ENCODE data around the gene SARDH.

GRCh38 chr9:133770076-133770777 is 32.1 kb upstream of the SARDH start:
- TF ChIP-seq CTCF (IDR thresholded peaks at IDR 0.05) (no peak), POLR2A (IDR thresholded peaks at IDR 0.05) (no peak), EP300 (IDR thresholded peaks at IDR 0.05) (no peak)
